GM12874 (cell line): Measurements from ENCODE around the gene CA5A.

Experiments
- CTCF ChIP-seq: IDR thresholded peaks from 2 replicates; pipeline ENCODE4 v1.5.1; 2011; ENCODE audit warnings: low read depth, mild to moderate bottlenecking, control low read depth, low read length, moderate library complexity; ENCODE audit not compliant: insufficient read depth

Gene CA5A

GRCh38 chr16:87957296-87958094, 21.2 kb upstream of the CA5A start:
- TF ChIP-seq CTCF = no peak

GRCh38 chr16:87956365-87957231, 20.3 kb upstream of the CA5A start:
- peak; percentile 51 for TF ChIP-seq CTCF

- no peak for TF ChIP-seq CTCF
Measured at GRCh38 chr16:87956098-87956364, 19.7 kb upstream of the CA5A start.

- TF ChIP-seq CTCF = no peak
Measured at GRCh38 chr16:87955302-87956097, 19.2 kb upstream of the CA5A start.

GRCh38 chr16:87954826-87955225, 18.5 kb upstream of the CA5A start:
- TF ChIP-seq CTCF = no peak

GRCh38 chr16:87954361-87954760, 18.0 kb upstream of the CA5A start:
- TF ChIP-seq CTCF = no peak
